Astrocyte (in vitro differentiated cells and primary cell): ENCODE data around the gene R3HCC1L.
"Not testable (repeated sequence)": the region's sequence is repeated elsewhere in the genome, so short reads cannot be mapped to it uniquely, and the experiment has no call there.

Experiments
- EZH2 ChIP-seq: IDR thresholded peaks from 2 replicates; pipeline ENCODE4 v1.6.1; 2012; ENCODE audit warnings: mild to moderate bottlenecking, low read length, inconsistent platforms; ENCODE audit not compliant: insufficient read depth
- TF ChIP-seq, protein P1 (sequence below): IDR thresholded peaks from 2 replicates; pipeline ENCODE4 v1.5.1; 2011; ENCODE audit warnings: low read depth, mild to moderate bottlenecking, inconsistent platforms, low read length, moderate library complexity; ENCODE audit not compliant: insufficient read depth

DNA sequence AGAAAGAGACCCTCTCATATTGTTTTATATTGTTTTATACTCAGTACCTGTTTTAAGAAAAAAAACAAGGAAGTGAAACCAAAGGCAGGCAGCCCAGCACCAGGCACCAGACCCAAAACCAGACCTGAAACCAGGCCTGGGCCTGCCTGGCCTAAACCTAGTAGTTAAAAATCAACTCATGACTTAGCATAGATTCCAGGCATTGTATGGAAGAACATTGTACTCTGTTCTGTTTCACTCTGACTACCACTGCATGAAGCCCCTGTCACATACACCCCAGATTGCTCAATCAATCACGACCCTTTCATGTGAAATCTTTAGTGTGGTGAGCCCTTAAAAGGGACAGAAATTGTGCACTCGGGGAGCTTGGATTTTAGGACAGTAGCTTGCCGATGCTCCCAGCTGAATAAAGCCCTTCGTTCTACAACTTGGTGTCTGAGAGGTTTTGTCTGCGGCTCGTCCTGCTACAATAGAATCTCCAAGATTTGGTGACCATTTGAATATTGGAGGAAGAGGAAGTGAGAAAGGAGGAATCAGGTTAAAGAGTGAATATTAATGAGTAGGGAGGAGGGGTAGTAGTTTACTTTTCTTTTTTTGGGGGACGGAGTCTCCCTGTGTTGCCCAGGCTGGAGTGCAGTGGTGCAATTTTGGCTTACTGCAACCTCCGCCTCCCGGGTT, 1.2 kb upstream of the R3HCC1L start:
- TF ChIP-seq, protein P1, sequence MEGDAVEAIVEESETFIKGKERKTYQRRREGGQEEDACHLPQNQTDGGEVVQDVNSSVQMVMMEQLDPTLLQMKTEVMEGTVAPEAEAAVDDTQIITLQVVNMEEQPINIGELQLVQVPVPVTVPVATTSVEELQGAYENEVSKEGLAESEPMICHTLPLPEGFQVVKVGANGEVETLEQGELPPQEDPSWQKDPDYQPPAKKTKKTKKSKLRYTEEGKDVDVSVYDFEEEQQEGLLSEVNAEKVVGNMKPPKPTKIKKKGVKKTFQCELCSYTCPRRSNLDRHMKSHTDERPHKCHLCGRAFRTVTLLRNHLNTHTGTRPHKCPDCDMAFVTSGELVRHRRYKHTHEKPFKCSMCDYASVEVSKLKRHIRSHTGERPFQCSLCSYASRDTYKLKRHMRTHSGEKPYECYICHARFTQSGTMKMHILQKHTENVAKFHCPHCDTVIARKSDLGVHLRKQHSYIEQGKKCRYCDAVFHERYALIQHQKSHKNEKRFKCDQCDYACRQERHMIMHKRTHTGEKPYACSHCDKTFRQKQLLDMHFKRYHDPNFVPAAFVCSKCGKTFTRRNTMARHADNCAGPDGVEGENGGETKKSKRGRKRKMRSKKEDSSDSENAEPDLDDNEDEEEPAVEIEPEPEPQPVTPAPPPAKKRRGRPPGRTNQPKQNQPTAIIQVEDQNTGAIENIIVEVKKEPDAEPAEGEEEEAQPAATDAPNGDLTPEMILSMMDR, result not testable (repeated sequence)
- not testable (repeated sequence) for TF ChIP-seq EZH2
